ENCODE measurements around the gene B3GNT4.
"Not testable (repeated sequence)": the region's sequence is repeated elsewhere in the genome, so short reads cannot be mapped to it uniquely, and the experiment has no call there.

Gene B3GNT4

DNA sequence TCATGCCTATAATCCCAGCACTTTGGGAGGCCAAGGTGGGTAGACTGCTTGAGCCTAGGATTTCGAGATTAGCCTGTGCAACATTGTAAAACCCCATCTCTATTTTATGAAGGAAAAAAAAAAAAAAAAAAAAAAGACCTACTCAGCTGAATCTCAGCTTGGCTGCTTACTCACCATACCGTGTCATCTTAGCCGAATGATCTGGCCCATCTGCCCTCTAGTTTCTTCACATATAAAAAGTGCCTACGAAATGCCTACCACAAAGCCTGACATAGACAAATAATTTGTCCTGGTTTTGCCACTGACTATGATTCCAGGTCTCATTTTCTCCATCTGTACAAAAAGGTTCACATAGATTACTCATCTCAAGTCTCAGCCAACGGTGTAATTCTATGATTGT lies 12.3 kb downstream of the B3GNT4 start:
- DNase-seq (ENCODE audit: low read depth in 2 of 2), result no peak

DNA sequence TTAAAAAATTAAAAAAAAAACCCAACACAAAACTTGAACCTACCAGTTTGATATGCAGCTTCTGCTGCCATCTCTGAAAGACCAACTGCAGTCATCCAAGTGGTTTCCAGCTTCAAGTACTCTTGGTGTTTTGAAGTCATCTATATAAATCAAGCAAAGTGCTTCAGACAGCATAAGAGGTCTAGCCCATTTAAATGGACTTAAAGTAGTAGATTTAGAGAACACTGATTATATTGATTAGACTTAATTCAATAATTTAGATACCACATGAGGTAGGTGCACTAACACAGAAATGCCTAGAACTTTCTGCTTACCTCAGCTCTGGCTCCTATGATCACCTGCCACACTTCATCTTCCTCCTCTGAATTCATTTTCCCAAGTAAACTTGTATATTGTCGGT lies 12.9 kb downstream of the B3GNT4 start:
- DNase-seq (ENCODE audit: low read depth in 2 of 2), result no peak

DNA sequence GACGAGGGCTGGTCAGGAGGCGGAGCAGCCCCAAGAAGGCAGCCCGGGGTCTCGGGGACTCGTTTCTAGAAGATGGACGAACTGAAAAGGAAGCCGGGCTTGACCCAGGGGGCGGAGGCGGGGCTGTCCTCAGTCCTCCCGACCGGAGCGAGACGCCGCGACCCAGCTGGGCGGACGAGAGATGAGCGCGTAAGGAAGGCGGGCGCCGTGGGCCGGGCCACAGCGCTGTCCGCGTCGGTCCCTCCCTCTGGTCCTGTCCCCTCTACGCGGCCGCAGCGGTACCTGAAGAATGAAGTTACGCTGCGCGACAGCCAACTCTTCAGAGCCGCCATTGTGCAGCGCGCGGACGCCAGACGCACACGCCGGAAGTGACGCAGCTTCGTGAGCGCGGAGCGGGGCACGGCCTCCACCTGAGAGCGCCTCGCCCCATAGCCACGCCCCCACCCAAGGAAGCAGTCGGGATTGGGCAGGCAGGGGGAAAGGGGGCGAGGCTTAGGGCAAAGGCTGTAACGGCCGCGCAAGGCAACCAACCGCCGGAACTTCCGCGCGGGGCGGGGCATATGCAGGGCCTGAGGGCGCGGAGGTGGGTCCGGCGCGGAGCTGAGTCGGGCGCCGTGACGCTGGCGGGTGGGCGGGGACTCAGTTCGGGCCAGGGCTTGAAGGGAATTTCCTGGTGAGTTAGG lies 22.3 kb downstream of the B3GNT4 start, which contains the start of gene DIABLO:
Gene DIABLO, minus strand, starts transcription at position 370 of the 683 bp plus-strand sequence. Its CDS starts 38 bp downstream, at position 332.
- DNase-seq (ENCODE audit: low read depth in 2 of 2), result peak; percentile 99

DNA sequence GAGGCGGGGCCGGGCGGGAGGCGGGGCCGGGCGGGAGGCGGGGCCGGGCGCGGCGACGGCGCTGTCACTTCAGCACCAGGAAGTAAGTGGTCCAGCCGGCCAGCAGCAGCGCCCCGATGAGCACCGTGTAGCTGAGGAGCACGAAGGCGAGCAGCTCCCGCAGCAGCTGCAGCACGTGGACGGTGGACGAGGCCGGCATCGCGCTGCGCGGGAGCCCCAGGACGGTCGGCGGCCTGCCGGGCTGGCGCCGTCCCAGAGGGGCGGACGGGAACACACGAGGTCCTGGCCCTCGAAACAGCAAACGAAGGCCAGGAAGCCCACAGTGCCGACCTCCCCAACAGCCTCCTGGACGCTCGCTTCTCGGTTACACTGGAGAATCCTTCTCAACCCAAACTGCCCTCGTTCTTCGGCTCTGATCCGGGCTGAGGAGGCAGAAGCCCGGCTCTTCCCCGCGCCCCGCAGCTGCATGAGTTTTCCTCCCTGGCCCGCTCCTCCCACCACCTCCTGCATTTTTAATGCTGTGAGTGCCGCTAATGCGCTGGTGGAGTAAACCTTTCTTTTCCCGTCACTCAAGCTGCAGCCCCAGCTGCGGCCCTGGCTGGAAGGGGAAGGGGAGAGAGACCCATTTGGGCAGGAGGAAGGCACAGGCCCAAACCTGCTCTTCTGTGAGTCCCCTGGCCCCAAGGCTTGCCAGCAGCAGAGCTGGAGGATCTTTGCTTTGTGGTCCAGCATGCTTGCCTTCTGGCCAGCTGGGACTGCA lies 23.0 kb downstream of the B3GNT4 start:
- no peak for DNase-seq (ENCODE audit: low read depth in 2 of 2)

DNA sequence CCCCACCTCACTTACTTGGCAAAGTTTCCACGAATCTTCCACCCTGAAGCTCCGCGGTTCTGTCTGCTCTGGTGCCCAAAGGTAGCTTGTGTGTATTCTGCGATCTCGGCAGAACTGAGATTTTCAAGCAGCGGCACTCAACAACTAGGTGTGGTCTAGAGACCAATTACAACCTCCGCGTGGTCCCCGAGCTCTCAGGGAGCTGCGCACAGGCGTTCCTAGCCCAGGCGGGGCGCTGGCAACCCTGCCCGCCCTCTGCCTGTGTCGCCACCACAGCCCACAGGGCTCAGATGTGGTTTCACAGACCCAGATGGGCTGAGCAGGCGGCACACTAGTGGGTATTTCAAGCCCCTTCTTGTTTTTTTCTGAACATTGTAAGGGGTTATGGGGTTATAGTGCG lies 23.8 kb downstream of the B3GNT4 start:
- DNase-seq (ENCODE audit: low read depth in 2 of 2), result no peak

DNA sequence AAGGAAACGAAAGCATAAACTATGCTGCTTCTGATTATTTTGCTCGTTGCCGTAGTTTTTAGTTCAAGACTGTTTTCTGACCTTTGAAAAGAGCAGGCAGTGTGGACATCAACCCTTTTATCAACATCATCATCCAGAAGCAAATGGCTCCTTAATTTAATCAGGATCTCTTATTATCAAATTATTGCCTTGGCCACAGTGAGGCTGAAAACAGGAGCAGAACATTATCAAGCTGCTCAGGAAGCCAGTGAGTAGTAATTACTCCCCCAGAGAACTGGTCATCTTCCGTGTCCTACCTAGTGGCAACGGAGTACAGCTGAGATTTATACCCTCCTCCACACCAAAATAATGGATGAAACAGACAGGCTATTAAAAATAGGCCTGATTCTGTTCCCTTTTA lies 24.6 kb downstream of the B3GNT4 start:
- DNase-seq (ENCODE audit: low read depth in 2 of 2), result no peak

DNA sequence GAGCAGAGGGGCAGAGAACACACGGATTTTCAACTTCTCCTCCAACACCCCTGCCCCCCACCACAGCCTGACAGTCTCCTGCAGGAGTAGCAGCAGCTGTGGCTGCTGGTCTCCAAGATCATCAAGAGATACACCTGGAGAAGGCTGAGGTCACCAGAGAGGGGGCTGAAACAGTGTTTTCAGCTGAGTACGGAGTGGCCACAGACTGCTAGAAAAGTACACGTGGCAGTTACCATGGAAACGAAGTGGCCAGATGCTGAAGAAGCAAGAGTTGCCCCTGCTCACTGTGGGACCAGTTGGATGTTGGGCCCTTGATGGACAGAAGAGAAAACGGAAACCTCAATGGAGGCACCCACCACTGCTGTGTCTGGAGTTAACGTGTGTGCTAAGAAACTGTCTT lies 27.3 kb downstream of the B3GNT4 start:
- no peak for DNase-seq (ENCODE audit: low read depth in 2 of 2)

DNA sequence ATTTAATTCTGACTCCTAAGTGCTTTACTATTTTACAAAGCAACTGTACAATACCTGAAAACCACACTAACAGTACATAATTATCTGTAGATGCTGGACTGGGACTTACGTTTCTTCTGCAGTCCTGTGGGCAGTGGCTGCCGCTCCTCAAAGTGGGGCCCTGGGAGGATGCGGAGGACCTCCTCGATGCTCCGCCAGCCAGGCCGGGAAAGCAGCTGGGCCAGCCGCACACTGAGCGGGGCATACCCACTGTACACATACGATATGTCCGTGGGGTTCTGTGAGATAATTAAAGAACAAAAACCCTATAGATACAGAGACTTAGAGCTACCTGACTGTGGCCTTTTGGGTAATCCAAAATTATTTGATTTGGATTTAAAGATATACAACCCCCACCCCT lies 29.2 kb downstream of the B3GNT4 start:
- DNase-seq (ENCODE audit: low read depth in 2 of 2), result no peak

DNA sequence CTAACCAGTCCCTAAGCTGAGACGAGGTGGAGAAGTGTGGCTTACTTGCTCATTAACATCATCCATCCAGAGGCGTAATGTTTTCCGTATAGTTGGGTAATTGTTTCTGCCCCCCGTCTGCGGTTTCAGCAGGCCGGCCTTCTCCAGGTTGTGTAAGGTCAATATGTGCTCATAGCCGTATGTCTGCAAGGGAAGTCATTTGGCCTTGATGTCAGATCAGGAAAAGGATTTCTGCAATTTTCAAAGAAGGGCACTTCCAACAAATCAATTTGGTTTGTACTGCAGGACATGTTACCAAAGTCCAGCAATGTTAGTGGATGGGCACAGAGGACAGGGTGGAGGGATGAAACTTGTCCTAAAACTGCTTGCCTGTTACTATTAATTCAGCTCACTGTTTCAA lies 32.2 kb downstream of the B3GNT4 start:
- DNase-seq (ENCODE audit: low read depth in 2 of 2), result no peak

DNA sequence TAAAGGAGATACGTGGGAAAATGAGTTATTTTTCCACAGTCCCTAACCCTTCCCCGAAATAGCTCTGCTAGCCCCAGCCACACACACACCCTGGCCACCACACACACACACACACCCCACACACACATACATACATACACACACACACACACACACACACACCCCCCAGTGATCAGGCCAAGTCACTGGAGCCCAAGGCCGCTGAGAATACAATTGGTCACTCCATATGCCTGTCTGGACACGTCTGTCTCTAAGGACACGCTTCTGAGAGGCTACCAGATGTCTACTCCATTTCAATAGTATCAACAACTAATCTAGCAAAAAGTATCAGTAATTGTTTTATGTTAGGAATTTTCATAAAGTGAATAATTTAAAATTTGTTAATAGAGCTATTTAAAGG lies 35.4 kb downstream of the B3GNT4 start:
- no peak for DNase-seq (ENCODE audit: low read depth in 2 of 2)

DNA sequence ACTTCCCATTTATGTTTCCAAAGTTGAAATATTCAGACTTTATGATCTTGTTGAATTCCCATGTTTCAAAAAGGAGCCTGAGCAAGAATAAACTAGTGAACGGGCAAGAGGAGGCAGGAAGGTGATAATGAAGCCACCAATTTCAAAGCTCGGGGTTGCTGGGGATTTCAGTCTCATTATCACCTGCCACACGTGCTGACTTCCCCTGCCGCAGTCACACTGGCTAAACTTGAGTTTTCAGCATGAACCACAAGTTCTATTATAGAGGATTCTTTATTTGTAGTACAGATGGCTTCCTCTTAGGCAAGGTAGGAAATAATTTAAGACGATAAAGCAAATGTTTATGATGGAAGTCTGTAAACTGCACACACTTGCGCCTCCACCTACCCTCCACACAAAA lies 40.5 kb downstream of the B3GNT4 start:
- no peak for DNase-seq (ENCODE audit: low read depth in 2 of 2)

DNA sequence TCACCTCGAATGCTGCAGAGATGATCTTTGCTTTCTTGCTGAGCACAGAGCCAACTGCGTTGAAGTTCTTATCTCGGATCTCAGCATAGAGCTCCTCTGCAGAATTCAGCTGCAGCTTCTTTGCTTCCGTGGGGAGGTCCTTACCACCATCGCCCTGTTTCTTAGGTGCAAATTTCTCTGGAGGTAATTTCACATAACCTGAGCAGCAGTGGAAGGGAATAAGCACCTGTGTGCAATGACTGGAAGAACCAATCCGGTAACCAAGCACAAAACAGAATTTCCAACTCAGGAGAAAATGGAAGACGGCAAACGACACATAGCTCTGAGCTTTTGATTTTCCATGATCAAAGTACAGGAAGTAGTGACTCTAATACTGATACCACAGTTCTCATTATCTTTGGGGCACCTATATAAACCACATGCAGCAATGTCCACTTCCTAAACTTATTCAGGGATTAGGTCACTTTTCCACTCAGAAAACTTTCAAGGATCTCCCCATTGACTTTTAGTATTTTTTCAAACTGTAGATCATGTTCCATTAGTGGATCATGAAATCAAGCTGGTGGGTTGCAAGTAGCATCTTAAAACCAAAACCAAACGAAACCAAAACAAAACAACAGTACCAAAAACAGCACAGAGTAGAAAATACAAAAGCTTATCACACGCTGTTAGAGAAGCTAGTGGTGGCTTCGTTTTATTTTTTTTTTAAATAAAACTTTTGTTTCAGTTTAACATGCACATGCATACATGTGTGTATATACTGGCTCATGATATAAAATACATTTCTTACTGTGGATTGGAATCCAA lies 41.3 kb downstream of the B3GNT4 start:
- DNase-seq (ENCODE audit: low read depth in 2 of 2), result no peak

DNA sequence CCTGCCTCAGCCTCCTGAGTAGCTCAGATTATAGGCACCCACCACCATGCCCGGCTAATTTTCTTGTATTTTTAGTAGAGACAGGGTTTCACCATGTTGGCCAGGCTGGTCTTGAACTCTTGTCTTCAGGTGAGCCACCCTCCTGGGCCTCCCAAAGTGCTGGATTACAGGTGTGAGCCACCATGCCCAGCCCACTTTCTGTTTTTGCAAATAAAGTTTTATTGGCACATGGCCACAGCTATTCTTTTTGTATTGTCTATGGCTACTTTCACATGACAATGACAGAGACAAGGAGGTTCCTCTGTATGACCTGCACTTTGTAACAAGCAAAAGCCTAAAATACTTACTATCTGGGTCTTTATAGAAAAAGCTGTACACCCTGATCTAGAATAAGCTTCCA lies 42.0 kb downstream of the B3GNT4 start:
- DNase-seq (ENCODE audit: low read depth in 2 of 2), result no peak

DNA sequence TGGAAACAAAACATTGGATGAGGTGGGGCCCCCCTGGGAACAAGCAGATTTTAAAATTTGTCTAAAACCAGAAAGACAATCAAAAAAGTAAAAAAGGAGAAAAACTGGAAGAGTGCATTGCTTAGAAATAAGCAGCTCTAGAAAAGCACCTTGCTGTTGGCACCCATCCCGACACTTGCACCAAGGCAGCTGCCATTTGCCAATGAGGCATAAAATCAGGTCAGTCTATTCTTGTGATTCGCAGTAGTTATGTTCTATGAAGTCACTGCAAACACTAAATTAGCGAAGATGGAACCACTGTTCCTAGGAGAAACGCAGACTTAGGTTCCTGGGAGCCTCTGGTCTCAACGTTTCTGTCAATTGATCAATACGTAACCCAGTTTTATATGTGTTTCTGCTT lies 46.5 kb downstream of the B3GNT4 start:
- no peak for DNase-seq (ENCODE audit: low read depth in 2 of 2)

DNA sequence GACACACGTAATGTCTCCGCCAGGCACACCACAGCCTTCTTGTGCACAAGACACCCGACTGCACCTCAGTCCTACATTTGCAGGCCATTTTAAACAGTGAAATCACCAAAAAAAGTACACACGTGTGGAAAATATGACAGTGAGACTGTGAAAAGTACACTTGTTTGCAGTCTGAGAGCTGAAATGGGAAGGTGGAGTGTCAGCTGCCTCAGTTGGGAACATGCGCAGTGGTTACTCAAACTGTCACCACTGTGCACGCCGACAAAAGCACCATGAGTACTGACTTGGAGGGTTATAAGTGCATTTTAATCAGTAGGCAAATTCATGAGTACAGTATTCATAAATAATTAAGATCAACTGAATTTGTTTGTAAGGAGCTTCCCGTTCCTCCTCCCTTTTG lies 47.0 kb downstream of the B3GNT4 start:
- no peak for DNase-seq (ENCODE audit: low read depth in 2 of 2)

DNA sequence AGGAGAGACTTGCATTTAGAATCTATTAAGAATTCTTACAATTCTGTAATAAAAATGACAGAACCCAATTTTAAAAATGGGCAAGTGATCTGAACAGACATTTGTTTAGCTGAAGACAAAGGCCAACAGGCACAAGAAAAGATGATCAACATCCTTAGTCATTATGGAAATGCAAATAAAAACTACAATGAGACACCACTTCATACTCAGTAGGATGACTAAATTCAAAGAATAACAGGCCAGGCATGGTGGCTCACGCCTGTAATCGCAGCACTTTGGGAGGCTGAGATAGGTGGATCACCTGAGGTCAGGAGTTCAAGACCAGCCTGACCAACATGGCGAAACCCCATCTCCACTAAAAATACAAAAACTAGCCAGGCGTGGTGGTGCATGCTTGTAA lies 55.0 kb downstream of the B3GNT4 start:
- not testable (repeated sequence) for DNase-seq (ENCODE audit: low read depth in 2 of 2)
